Testis (tissue), 3 donors: ENCODE measurements around the gene ZNF776. TPM values are rescaled to one million over a fixed set of nuclear protein-coding genes. Genes with fewer than 3 reads are reported as not detected.
A peak's percentile ranks its signal among the peaks of the same experiment; 100 is the strongest.
"Not testable (repeated sequence)": the region's sequence is repeated elsewhere in the genome, so short reads cannot be mapped to it uniquely, and the experiment has no call there.

Experiments
- DNase-seq: peaks from one replicate; pipeline ENCODE4 v3.0.0-alpha.2; 2019
- H3K27ac ChIP-seq, 2 donors: fragments of 200-600 bp; sonication (generic); one replicate each; pipeline ENCODE4 v1.5.1; 2019
- H3K27me3 ChIP-seq: fragments of 200-600 bp; sonication (generic); one replicate; pipeline ENCODE4 v1.5.1; 2019
- H3K36me3 ChIP-seq: fragments of 200-600 bp; sonication (generic); one replicate; pipeline ENCODE4 v1.5.1; 2017; ENCODE audit warnings: low read depth; ENCODE audit errors: missing control alignments
- H3K4me1 ChIP-seq: fragments of 200-600 bp; sonication (generic); one replicate; pipeline ENCODE4 v1.5.1; 2019
- H3K4me3 ChIP-seq, 2 donors: fragments of 200-600 bp; sonication (generic); one replicate each; pipeline ENCODE4 v1.5.1; 2017 to 2019
- H3K9me3 ChIP-seq: fragments of 200-600 bp; sonication (generic); one replicate; pipeline ENCODE4 v1.5.1; 2017
- CTCF ChIP-seq, 3 experiments: fragments of 450-650 bp in 2 of 3; fragments of 200-600 bp in 1 of 3; sonication (generic) in 1 of 3; IDR thresholded peaks; one replicate each; pipeline ENCODE4 v1.5.1; 2016 to 2019; ENCODE audit warnings: antibody characterized with exemption in 3 of 3, mild to moderate bottlenecking in 2 of 3, moderate library complexity in 1 of 3
- POLR2A ChIP-seq: fragments of 450-650 bp; IDR thresholded peaks from one replicate; pipeline ENCODE4 v1.6.1; 2017; ENCODE audit warnings: antibody characterized with exemption, mild to moderate bottlenecking, moderate library complexity
- WGBS, 2 donors: methylation state at CpG; one replicate each; pipeline ENCODE4 v1.1.5; 2018; 5-methylcytosine and 5-hydroxymethylcytosine counted together
- intact Hi-C: fragments of 100-400 bp; cut with DNase I; formaldehyde crosslinking; loops from one replicate; pipeline ENCODE4 v1.15.1; 2023; ENCODE audit warnings: low total_unique reads
- polyA plus RNA-seq: library from polyadenylated mRNA; stranded (reverse); fragments of 350-450 nt; fragmentation: Illumina TruSeq; extraction: RNeasy Lipid Tissue Mini Kit (QIAGEN cat#74804); gene quantifications from one replicate; pipeline ENCODE4 v1.2.3, GENCODE V29; 2014; ENCODE audit warnings: low read depth, low replicate concordance; ENCODE audit not compliant: insufficient read depth
- total RNA-seq, 2 donors: library from RNA; depleted of rRNA; stranded (reverse); fragments of >200 nt; gene quantifications; one replicate each; pipeline ENCODE4 v1.2.3, GENCODE V29; 2016

Gene ZNF776
- total and polyA plus RNA-seq, 3 donors from 2014 or later: 11.8 to 31.0 (median 21.7) TPM

- H3K4me3 ChIP-seq, H3K36me3 ChIP-seq, intact Hi-C loops, H3K27me3 ChIP-seq, H3K9me3 ChIP-seq, H3K4me1 ChIP-seq, H3K27ac ChIP-seq: not testable (repeated sequence)
- WGBS, 2 donors: 26 to 34% methylated on average over 10 of the region's 10 CpGs
- TF ChIP-seq CTCF (IDR thresholded peaks at IDR 0.05): peak in 2 of 3 experiments; percentile 37 to 51
- peak; percentile 69 for DNase-seq
Observed at GRCh38 chr19:57738320-57738719, 8.3 kb upstream of the ZNF776 start.

DNA sequence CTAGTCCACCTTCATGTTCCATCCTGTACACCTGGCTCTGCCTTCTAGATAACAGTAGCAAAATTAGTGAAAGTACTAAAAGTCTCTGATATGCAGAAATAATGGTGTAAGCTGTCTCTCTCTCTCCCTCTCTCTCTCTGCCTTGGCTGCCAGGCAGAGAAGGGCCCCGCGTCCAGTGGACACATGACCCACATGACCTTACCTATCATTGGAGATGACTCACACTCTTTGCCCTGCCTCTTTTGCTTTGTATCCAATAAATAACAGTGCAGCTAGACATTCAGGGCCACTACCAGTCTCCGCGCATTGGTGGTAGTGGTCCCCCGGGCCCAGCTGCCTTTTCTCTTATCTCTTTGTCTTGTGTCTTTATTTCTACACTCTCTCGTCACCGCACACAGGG is 7.8 kb upstream of the ZNF776 start:
- H3K9me3 ChIP-seq, H3K4me1 ChIP-seq, H3K36me3 ChIP-seq, intact Hi-C loops, H3K27me3 ChIP-seq, H3K4me3 ChIP-seq, H3K27ac ChIP-seq, DNase-seq: not testable (repeated sequence)
- 74 to 76% methylated on average over 7 of the region's 7 CpGs for WGBS, 2 donors

DNA sequence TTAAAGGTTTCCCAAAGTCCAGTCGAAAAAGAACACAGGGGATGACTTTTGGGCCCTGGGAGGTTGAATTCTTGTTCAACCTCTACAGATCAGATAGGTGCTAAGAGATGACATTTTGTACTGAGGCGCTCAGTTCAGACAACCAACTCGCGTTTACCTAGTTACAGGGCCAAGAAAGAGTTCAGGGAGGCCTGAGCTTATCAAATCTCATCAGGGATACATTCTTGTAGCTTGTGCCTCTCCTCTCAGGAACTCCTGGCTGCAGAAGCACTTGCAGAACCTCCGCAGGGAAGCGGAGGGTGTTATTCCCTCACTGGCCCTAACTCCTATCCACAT is 825 bp downstream of the ZNF776 start:
- peak overlapping the region; percentile 76 to 86 for H3K4me3 ChIP-seq
- DNase-seq: no peak
- H3K36me3 ChIP-seq: no peaks in the 10 kb centered on the region
- intact Hi-C loops: no loop called here
- H3K9me3 ChIP-seq: no peaks in the 10 kb centered on the region
- H3K27me3 ChIP-seq: no peaks in the 10 kb centered on the region
- 25 to 27% methylated on average over 6 of the region's 6 CpGs for WGBS, 2 donors
- no peak for TF ChIP-seq POLR2A
- no peak for TF ChIP-seq CTCF (IDR thresholded peaks at IDR 0.05)
- H3K27ac ChIP-seq: peak overlapping the region in 1 of 2 donors; percentile 53
- peaks cover 13% of the 10 kb centered on the region for H3K4me1 ChIP-seq

DNA sequence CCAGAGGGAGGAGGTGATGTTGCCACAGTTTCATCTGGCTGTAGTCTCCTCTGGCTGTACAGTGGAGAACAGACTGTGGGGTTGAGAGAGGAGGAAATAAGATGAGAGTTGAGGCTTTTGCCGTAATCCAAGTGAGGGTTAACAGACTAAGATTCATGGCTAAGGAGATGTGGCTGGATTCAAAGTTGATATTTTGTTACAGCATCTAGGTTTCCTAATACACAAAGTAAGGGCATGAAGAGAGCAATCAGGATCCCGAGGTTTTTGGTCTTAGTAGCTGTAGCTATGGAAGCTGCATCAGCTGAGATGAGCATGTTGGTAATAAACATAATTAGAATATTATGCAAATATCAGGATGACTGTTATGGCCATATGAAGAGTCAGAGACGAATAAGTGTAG is 1.4 kb downstream of the ZNF776 start:
- Histone ChIP-seq H3K36me3 (no peaks in the 10 kb centered on the region), H3K4me1 (peaks cover 13% of the 10 kb centered on the region), H3K9me3 (no peaks in the 10 kb centered on the region), H3K27ac (no peak overlapping the region), H3K27me3 (no peaks in the 10 kb centered on the region), H3K4me3 (peak overlapping the region in 1 of 2 donors; percentile 86)
- intact Hi-C loops: no loop called here
- 73 to 79% methylated on average over 3 of the region's 3 CpGs for WGBS, 2 donors
- TF ChIP-seq POLR2A: no peak
- no peak for TF ChIP-seq CTCF (IDR thresholded peaks at IDR 0.05)
- DNase-seq: no peak

DNA sequence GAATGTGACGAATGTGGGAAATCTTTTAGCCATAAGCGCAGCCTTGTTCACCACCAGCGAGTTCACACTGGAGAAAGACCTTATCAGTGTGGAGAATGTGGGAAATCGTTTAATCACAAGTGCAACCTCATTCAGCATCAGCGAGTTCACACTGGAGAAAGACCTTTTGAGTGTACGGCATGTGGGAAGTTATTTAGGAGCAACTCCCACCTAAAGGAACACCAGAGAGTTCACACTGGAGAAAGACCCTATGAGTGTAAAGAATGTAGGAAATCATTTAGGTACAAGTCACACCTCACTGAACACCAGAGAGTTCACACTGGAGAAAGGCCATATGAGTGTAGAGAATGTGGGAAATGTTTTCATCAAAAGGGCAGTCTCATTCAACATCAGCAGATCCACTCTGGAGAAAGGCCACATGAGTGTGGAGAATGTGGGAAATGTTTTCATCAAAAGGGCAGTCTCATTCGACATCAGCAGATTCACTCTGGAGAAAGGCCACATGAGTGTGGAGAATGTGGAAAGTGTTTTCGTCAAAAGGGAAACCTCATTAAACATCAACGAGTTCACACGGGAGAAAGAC is 7.6 kb downstream of the ZNF776 start:
- no peak for DNase-seq
- intact Hi-C loops: no loop called here
- Histone ChIP-seq H3K9me3 (no peaks in the 10 kb centered on the region), H3K36me3 (no peaks in the 10 kb centered on the region), H3K27ac (no peak overlapping the region), H3K4me3 (no peak overlapping the region), H3K4me1 (no peaks in the 10 kb centered on the region), H3K27me3 (no peaks in the 10 kb centered on the region)
- 91 to 95% methylated on average over 10 of the region's 10 CpGs for WGBS, 2 donors
- no peak for TF ChIP-seq CTCF (IDR thresholded peaks at IDR 0.05)
- TF ChIP-seq POLR2A: no peak
